A673 (cell line): ENCODE data around the gene TYSND1.

ENCODE experiments used
- CTCF ChIP-seq: fragments of 300-800, 200-600 bp; sonication (generic); conservative IDR thresholded peaks from 2 replicates; pipeline ENCODE4 v1.5.1; 2017; ENCODE audit warnings: low read depth, mild to moderate bottlenecking, antibody characterized with exemption, low read length, moderate library complexity, mixed read lengths
- EZH2 ChIP-seq: fragments of 200-600 bp; sonication (generic); IDR thresholded peaks from 2 replicates; pipeline ENCODE4 v1.6.1; 2017; ENCODE audit warnings: borderline replicate concordance, low read depth, mild to moderate bottlenecking, mixed read lengths, antibody characterized with exemption, low read length; ENCODE audit not compliant: poor library complexity, severe bottlenecking

- no peak for TF ChIP-seq CTCF
- no peak for TF ChIP-seq EZH2
These were observed 49.0 kb downstream of the TYSND1 start for GRCh38 chr10:70097459-70097858.
